Neural cell (in vitro differentiated cells): Measurements from ENCODE around the gene GPD1.

Experiments
- CTCF ChIP-seq: fragments of 450-650 bp; IDR thresholded peaks from 2 replicates; pipeline ENCODE4 v1.5.1; 2014; ENCODE audit warnings: antibody characterized with exemption, mild to moderate bottlenecking, moderate library complexity; ENCODE audit not compliant: poor library complexity, severe bottlenecking
- EZH2 ChIP-seq: fragments of 200-600, 300-800 bp; shearing (Covaris generic), sonication (generic); IDR thresholded peaks from 2 replicates; pipeline ENCODE4 v1.6.1; 2014; ENCODE audit warnings: antibody characterized with exemption, low read length, borderline replicate concordance, mild to moderate bottlenecking; ENCODE audit not compliant: insufficient read depth, poor library complexity, severe bottlenecking
- POLR2AphosphoS5 ChIP-seq: IDR thresholded peaks from 2 replicates; pipeline ENCODE4 v1.6.1; 2012

- TF ChIP-seq EZH2 (no peak), CTCF (no peak), POLR2AphosphoS5 (no peak)
Observed at GRCh38 chr12:50077099-50077498, 26.7 kb upstream of the GPD1 start.
